GM23248 (cell line): Measurements from ENCODE around the gene LRRC8E.

Experiments used
- EZH2 ChIP-seq: fragments of 200-600 bp; sonication (generic); IDR thresholded peaks from 2 replicates; pipeline ENCODE4 v1.6.1; 2018; ENCODE audit warnings: antibody characterized with exemption, mild to moderate bottlenecking; ENCODE audit not compliant: insufficient read depth, poor library complexity, severe bottlenecking
- EZH2phosphoT487 ChIP-seq: fragments of 200-600 bp; sonication (generic); IDR thresholded peaks from 2 replicates; pipeline ENCODE4 v1.6.1; 2018; ENCODE audit warnings: antibody characterized with exemption, moderate library complexity, mild to moderate bottlenecking, low read depth; ENCODE audit not compliant: insufficient read depth

GRCh38 chr19:7907122-7907521 is 18.8 kb downstream of the LRRC8E start:
- TF ChIP-seq EZH2phosphoT487 (no peak), EZH2 (no peak)
